CD4-positive, alpha-beta T cell (primary cell): ENCODE measurements around the gene GAP43. TPM values are rescaled to one million over a fixed set of nuclear protein-coding genes. Genes with fewer than 3 reads are reported as not detected.

Source experiments
- ATAC-seq: fragments of 200-7000 bp; cut with Tn5 transposase; one replicate; pipeline ENCODE4 v1.10.0; 2022; ENCODE audit warnings: mild to moderate bottlenecking; ENCODE audit not compliant: poor library complexity
- CTCF ChIA-PET: fragments of 350-600 bp; sonication (Branson Sonifier 250); formaldehyde crosslinking; loops from one replicate; lab custom pipeline; 2021; ENCODE audit warnings: antibody characterized with exemption, inconsistent platforms; lab: Charles Lee
- POLR2A ChIA-PET: fragments of 350-600 bp; sonication (Branson Sonifier 250); formaldehyde crosslinking; loops from one replicate; lab custom pipeline; 2021; ENCODE audit warnings: antibody characterized with exemption, inconsistent platforms; lab: Charles Lee
- DNase-seq, 14 experiments: peaks; one replicate each; pipeline ENCODE4 v3.0.0-alpha.2; 2013 to 2020; ENCODE audit warnings: mixed read lengths in 2 of 14
- H3K27ac ChIP-seq, 2 donors: one replicate each; pipeline versions ENCODE4 v1.5.1 to v1.7.0; 2013; ENCODE audit warnings: low read length in 2 of 2, low read depth in 1 of 2, mild to moderate bottlenecking in 1 of 2
- H3K27me3 ChIP-seq, 2 experiments: 1 replicate in 1 of 2; 2 replicates in 1 of 2; pipeline versions ENCODE4 v1.6.1 to v1.7.0; 2013; ENCODE audit warnings: low read length in 2 of 2, control low read depth in 1 of 2, mild to moderate bottlenecking in 1 of 2, moderate library complexity in 1 of 2; ENCODE audit not compliant: insufficient read depth in 2 of 2, control insufficient read depth in 1 of 2
- H3K36me3 ChIP-seq: one replicate; pipeline ENCODE4 v1.6.1; 2013; ENCODE audit warnings: low read length, control low read depth; ENCODE audit not compliant: insufficient read depth
- H3K4me1 ChIP-seq: one replicate; pipeline ENCODE4 v1.6.1; 2013; ENCODE audit warnings: low read length, control low read depth; ENCODE audit not compliant: insufficient read depth
- H3K4me3 ChIP-seq: one replicate; pipeline ENCODE4 v1.5.1; 2013; ENCODE audit warnings: mild to moderate bottlenecking, low read length, moderate library complexity
- H3K9me3 ChIP-seq, 2 experiments: 1 replicate in 1 of 2; 2 replicates in 1 of 2; pipeline versions ENCODE4 v1.6.1 to v1.7.0; 2013; ENCODE audit warnings: low read length in 2 of 2, mild to moderate bottlenecking in 2 of 2, control low read depth in 1 of 2, moderate library complexity in 1 of 2; ENCODE audit not compliant: control insufficient read depth in 1 of 2, insufficient read depth in 1 of 2
- H3K27ac Mint-ChIP-seq: one replicate; pipeline ENCODE4 v1.8.0; 2020; ENCODE audit warnings: mixed read lengths
- H3K27me3 Mint-ChIP-seq: one replicate; pipeline ENCODE4 v1.8.0; 2021; ENCODE audit warnings: mixed read lengths
- H3K36me3 Mint-ChIP-seq: one replicate; pipeline ENCODE4 v1.8.0; 2021; ENCODE audit warnings: low read depth, mixed read lengths
- H3K4me1 Mint-ChIP-seq: one replicate; pipeline ENCODE4 v1.8.0; 2021; ENCODE audit warnings: low read depth, mixed read lengths
- H3K4me3 Mint-ChIP-seq: one replicate; pipeline ENCODE4 v1.8.0; 2020; ENCODE audit warnings: mild to moderate bottlenecking, mixed read lengths
- H3K9me3 Mint-ChIP-seq: one replicate; pipeline ENCODE4 v1.8.0; 2020; ENCODE audit warnings: mixed read lengths
- CTCF ChIP-seq: fragments of 200-600 bp; IDR thresholded peaks from one replicate; pipeline ENCODE4 v1.8.0; 2022; ENCODE audit warnings: antibody characterized with exemption, mild to moderate bottlenecking
- intact Hi-C, 2 experiments: fragments of 100-400 bp; cut with DNase I in 1 of 2; cut with micrococcal nuclease in 1 of 2; formaldehyde crosslinking; loops; one replicate each; pipeline versions ENCODE4 v1.15.1 to v1.9.0; 2023 to 2025; cut with DNase I, micrococcal nuclease
- total RNA-seq, 174 experiments: library from RNA in 2 of 174; stranded (reverse) in 2 of 174; gene quantifications; one replicate each; pipeline ENCODE4 v1.2.3 and lab custom pipeline; 2021 to 2026

The GAP43 gene
- total RNA-seq, 2 experiments from 2014 or later = not detected

DNA sequence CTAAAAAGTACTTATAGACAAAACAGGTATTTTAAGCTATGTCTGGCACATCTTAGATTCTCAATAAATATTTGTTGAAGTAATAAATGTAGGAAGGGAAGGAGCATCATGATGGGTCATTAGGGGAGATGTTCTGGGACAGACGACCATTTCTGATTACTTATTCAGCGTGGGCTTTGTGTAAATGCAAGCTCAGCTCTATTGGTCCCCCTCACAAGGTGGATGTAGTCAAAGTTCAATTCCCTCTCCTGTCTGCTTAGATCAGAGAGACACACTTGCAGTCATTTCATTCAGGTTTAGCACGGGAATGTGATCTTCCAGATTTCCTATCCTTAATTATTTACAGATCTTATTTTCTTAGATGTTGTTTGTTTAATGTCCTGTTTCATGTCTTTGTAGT, 7.5 kb downstream of the GAP43 start:
- ChIA-PET CTCF (no interaction called here), POLR2A (interaction anchor here (0.6 kb wide), 1 partner anchor 10 kb away, joined by 3 read pairs; no protein-coding TSS in a partner anchor)
- no peak for ATAC-seq
- no peak for TF ChIP-seq CTCF
- Histone ChIP-seq H3K36me3 (no peaks in the 10 kb centered on the region), H3K27me3 (peaks cover 13 to 39% of the 10 kb centered on the region in 2 experiments), H3K9me3 (no peaks in the 10 kb centered on the region), H3K4me1 (no peaks in the 10 kb centered on the region), H3K27ac (no peak overlapping the region), H3K4me3 (no peak overlapping the region)
- Mint-ChIP-seq H3K36me3 (no peaks in the 10 kb centered on the region), H3K4me3 (no peak overlapping the region), H3K9me3 (no peaks in the 10 kb centered on the region), H3K27me3 (peaks cover 51% of the 10 kb centered on the region), H3K4me1 (no peaks in the 10 kb centered on the region), H3K27ac (no peak overlapping the region)
- intact Hi-C loops = no loop called here
- no peak for DNase-seq

GRCh38 chr3:115632026-115632425, 8.7 kb downstream of the GAP43 start:
- Histone ChIP-seq H3K4me1 (no peaks in the 10 kb centered on the region), H3K36me3 (no peaks in the 10 kb centered on the region), H3K9me3 (no peaks in the 10 kb centered on the region), H3K27me3 (peaks cover 3 to 28% of the 10 kb centered on the region in 2 experiments), H3K27ac (no peak overlapping the region), H3K4me3 (no peak overlapping the region)
- Mint-ChIP-seq H3K4me1 (no peaks in the 10 kb centered on the region), H3K27me3 (peaks cover 45% of the 10 kb centered on the region), H3K9me3 (no peaks in the 10 kb centered on the region), H3K4me3 (no peak overlapping the region), H3K36me3 (no peaks in the 10 kb centered on the region), H3K27ac (no peak overlapping the region)
- CTCF ChIA-PET = no interaction called here
- TF ChIP-seq CTCF = no peak
- POLR2A ChIA-PET = no interaction called here
- DNase-seq (no peak), ATAC-seq (no peak)
- intact Hi-C loops = no loop called here

DNA sequence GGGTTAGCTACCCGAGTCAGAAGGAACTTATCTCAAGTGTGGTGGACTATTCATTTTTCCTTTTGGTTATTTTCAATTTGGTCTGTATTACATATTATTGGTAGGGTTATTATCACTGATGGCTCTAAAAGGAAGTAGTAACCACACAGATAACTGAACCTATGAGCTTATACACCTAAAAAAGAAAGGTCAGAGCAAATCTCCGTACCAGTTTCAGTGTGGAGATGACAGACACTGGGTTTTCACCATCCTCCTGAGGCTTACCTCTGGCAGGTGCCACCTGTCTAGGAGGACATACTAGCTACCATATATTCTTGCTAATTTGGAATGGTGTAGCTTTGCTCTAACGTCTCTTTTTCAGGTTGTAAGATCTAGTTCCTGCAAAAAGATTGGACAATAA, 10.2 kb downstream of the GAP43 start:
- CTCF ChIA-PET = no interaction called here
- Mint-ChIP-seq H3K4me3 (no peak overlapping the region), H3K9me3 (no peaks in the 10 kb centered on the region), H3K4me1 (no peaks in the 10 kb centered on the region), H3K36me3 (no peaks in the 10 kb centered on the region), H3K27ac (no peak overlapping the region), H3K27me3 (peaks cover 38% of the 10 kb centered on the region)
- Histone ChIP-seq H3K9me3 (no peaks in the 10 kb centered on the region), H3K36me3 (no peaks in the 10 kb centered on the region), H3K4me1 (no peaks in the 10 kb centered on the region), H3K4me3 (no peak overlapping the region), H3K27ac (no peak overlapping the region), H3K27me3 (peaks cover 0 to 22% of the 10 kb centered on the region in 2 experiments)
- POLR2A ChIA-PET = no interaction called here
- intact Hi-C loops = no loop called here
- TF ChIP-seq CTCF = no peak
- ATAC-seq (no peak), DNase-seq (no peak)
